SIG-M5 treated with dmso at 0.1 percent for 504 hours (cell line): Measurements from ENCODE around the gene MSLN.

Experiments
- DNase-seq: peaks from one replicate; lab custom pipeline; 2025; ENCODE audit not compliant: unreplicated experiment; lab: John Stamatoyannopoulos, UW

The MSLN gene

DNA sequence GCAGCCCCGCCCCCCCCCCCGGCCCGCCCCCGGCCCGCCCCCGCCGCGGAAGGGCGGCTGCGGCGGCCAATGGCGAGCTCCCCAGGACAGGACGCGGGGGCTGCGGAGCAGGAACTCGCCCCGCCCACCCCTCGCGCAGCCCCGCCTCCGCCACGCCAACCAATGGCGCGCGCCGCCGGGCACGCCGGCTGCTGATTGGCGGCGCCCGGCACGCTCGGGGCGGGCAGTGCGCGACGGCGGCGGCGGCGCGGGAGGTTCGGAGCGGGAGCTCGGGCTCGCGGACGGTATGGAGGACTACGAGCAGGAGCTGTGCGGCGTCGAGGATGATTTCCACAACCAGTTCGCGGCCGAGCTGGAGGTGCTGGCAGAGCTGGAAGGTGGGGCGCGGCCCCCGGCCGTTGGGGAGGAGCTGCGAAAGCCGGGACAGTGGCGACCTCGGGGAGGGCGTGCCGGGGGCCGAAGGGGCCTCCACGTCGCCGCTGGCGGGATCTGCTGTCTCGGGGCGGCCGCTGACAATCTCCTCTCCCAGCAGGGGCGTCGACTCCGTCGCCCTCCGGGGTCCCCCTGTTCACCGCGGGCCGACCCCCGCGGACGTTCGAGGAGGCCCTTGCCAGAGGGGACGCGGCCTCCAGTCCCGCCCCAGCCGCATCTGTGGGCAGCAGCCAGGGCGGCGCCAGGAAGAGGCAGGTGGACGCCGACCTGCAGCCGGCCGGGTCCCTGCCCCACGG is 28.0 kb downstream of the MSLN start, which contains the start of gene CHTF18:
TSS of gene CHTF18 (plus strand) at position 222 of the 728 bp plus-strand sequence. CDS start at position 287, 65 bp downstream.
- DNase-seq = peak; percentile 77

GRCh38 chr16:789191-789850 is 28.8 kb downstream of the MSLN start:
- no peak for DNase-seq

GRCh38 chr16:790086-790485 is 29.6 kb downstream of the MSLN start:
- DNase-seq = no peak

- DNase-seq = no peak
These were observed 30.6 kb downstream of the MSLN start for GRCh38 chr16:791131-791530.

DNA sequence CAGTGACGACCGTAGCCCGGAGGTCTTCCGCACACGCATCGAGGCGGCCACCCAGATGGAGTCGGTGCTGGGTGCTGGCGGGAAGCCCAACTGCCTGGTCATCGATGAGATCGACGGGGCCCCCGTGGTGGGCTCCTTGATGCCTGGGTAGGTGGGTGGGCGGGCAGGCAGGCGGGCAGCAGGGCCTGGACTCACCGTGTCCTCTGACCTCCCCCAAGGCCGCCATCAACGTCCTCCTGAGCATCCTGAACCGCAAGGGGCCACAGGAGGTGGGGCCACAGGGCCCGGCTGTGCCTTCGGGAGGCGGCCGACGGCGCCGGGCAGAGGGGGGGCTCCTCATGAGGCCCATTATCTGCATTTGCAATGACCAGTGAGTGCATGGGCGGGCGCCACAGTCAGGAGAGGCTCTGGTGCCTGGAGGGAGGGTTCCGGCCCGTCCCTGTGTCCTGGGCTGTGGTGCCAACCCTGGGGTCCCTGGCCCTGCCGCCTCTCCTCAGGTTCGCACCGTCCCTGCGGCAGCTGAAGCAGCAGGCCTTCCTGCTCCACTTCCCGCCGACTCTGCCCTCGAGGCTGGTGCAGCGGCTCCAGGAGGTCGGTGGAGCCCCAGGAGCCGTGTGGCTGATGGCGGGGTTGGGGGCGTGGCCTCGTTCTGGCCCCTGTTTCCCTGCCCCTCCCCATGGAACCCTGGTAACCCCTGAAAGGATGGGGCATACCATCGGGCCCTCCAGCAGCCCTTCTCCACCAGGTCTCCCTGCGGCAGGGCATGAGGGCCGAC is 31.9 kb downstream of the MSLN start:
- DNase-seq = no peak

DNA sequence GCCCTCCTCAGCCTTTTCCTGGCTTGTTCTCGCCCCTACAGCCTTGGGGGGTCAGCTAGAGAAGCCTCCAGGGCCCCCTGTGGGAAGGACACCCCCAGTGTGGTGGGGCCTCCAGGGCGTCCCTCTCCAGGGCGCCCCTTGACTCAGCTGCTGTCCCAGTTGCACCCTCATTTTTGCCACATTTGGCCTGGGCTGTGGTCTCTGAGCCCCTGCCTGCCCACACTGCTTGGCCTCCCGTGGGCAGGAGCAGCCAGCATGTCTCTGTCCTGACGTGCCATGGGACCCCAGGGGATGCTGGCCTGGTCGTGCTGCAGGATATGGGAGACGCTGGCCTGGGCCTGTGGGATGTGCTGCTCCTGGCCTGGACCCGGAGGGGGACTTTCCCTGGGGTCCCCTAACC is 32.9 kb downstream of the MSLN start:
- no peak for DNase-seq

- DNase-seq = no peak
These were observed 33.7 kb downstream of the MSLN start for GRCh38 chr16:794091-794822.

- no peak for DNase-seq
These were observed 34.4 kb downstream of the MSLN start for GRCh38 chr16:794853-795466.

GRCh38 chr16:795580-796229 is 35.2 kb downstream of the MSLN start:
- peak; percentile 32 for DNase-seq

- DNase-seq = no peak
These were observed 36.0 kb downstream of the MSLN start for GRCh38 chr16:796296-797119.

DNA sequence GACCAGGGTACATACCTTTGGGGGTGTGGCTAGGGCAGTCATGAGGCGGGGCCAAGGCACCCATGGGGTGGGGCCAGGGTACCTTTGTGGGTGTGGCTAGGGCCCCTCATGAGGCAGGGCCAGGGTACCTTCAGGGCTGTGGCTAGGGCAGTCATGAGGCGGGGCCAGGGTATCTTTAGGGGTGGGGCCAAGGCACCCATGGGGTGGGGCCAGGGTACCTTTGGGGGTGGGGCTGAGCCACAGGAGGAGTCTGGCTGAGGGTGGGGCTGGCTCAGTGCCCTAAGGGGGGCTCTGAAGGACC is 36.5 kb downstream of the MSLN start:
- DNase-seq = no peak

- DNase-seq = no peak
These were observed 37.2 kb downstream of the MSLN start for GRCh38 chr16:797686-798085.

DNA sequence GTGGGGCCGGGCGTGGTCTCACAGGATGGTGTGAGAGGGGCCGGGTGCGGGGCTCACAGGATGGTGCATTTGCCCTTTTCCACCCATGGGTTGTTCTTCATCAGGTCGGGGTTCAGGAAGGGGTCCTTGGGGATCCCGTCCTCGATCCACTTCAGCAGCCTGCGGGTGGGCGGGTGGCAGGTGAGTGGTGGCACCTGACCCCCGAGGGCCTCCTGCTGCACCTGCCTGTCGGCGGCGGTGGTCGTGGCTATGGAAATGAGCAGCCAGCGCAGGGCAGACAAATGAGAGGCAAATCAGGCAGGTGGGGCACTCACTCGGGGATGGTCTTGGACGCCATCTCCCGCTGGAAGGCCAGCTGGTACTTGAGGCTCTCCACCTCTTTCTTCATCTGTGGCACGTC is 38.1 kb downstream of the MSLN start:
- DNase-seq = no peak

DNA sequence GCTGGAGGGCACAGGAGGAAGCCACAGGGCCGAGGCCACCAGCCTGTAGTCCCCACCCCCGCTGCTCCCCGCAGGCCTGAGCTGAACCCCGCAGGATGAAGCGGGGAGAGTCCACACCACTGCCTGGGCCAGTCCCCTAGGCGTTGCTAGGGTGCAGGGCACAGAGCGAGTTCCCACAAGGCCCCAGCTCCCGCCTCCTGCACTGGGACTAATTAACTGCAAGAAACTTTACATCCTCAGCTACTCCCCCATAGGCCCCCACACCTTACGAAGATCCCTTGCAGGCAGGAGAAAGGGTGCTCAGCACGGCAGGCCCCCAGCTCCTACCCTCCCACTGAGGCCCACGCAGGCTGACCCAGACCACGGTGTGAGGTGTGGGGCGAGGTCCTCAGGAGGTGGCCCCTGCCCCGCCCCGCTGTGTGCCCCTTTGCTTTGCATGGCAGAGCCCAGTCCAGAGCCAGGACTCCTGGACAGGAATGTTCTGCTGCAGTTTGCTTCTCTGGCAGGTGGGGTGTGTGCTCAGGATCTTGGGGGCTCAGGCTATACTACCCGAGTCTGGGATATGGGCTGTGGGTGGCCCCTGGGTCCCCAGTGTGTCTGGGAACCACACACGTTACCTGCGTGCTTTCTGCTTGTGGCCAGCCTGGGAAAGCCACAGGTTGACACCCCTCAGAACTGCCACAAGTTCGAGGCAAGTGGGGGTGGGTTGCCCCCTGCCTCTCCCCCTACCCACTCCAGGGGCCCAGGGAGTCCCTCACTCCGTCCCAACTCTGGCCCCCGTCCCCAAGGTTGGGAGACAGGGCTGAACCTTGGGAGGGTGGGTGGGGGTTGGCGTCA is 38.8 kb downstream of the MSLN start:
- DNase-seq = no peak

DNA sequence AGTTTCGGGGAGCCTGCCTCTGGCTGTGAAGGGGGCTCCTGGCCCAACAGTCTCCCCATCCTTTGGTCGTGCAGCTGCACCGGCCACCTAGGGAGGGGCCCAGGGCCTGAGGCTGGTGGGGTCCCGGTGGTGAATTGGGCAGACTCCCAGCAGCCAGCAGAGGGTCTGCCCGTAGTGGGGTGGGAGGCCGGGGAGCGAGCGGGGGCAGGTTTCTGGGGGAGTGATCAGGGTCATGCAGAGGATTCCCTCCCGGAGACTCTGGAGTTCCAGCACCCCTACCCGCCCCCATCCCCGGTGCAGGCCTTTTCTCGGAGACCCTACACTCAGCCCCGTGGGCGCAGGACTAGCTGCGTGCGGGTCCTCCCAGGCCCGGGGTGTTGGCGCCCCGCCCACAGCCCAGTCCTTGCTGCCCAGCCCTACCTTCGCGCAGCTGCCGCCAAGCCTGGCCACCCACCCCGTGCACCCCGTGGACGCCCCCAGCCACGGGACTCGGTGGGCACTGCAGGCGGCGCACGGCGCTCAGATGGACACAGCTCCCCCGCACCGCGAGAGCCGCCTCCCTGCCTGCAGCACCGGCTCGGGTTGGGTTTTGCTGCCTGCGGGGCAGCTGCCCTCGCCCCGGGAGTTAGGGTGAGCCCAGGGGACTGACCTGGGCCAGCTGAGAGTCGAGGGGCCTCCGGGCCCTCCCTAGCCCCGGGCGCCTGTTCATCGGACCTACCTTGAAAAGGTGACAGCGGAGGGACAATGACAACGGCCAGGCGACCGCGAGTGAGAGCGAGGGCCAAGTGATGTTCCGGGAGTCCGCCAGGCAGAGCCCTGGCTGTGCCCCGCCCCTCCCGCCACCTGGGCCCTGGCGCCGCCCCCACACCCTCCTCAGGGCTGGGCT is 39.7 kb downstream of the MSLN start, which contains the start of gene GNG13:
TSS of gene GNG13 (minus strand) at position 787 of the 886 bp plus-strand sequence. CDS start 1,657 bp downstream, outside the sequence.
- no peak for DNase-seq

DNA sequence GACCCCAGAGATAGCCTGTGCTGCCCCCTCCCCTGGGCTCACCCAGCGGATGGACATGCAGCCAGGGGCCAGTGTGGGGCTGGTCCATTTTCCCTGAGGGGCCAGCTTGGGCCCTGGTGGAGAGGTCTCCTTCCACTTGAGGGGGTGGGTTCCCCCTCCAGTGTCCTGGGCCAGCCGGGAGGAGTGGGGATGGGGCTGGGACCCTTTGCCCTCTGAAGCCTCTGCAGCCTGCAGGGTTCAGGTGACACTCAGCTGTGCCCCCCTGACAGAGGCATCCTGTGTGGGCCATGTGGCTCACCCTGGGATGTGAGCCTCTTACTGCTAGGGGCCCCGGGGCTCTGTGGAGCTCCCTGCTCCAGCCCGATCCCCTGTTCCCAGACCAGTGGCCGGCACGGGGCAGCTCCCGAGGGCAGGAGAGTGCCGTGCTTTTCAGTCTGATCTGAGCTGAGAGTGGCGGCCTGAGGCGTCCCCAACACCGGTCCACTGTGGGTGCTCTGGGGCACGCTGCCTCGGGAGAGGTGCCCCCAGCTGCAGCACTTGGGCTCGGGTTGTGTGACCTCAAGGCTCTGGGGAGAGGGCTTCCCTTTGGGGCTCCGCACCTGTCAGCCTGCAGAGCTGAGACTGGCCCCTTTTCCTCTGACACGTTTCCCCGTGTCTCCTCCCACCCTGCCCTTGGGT is 40.4 kb downstream of the MSLN start:
- no peak for DNase-seq
